ENCODE results near the gene PSD. TPM values are rescaled to one million over a fixed set of nuclear protein-coding genes. Genes with fewer than 3 reads are reported as not detected.

PSD gene
- total and polyA plus RNA-seq, 9 of the 15 experiments (the other 6 are each of a cell fraction or from before 2014, with no cell fraction given): 0.11 to 1.7 (median 0.54) TPM; not detected in 2

GRCh38 chr10:102422545-102423129 lies 4.1 kb upstream of the PSD start (continued):
- peak; percentile 72 for TF ChIP-seq ZKSCAN1 (IDR thresholded peaks at IDR 0.05; ENCODE audit: low read depth, low read length)
- no peak for TF ChIP-seq PML (IDR thresholded peaks at IDR 0.05; ENCODE audit: low read length)
- TF ChIP-seq GTF3C2 (IDR thresholded peaks at IDR 0.05; ENCODE audit: borderline replicate concordance, extremely low read depth, insufficient read length): no peak
- no peak for TF ChIP-seq PCBP1 (IDR thresholded peaks at IDR 0.05; ENCODE audit: low read depth, low read length, poor library complexity, severe bottlenecking)
- peak; percentile 11; the same call in 1 of the 2 replicates for TF ChIP-seq DEAF1 (CRISPR knock-in tag; IDR thresholded peaks at IDR 0.05)
- no peak; the same call in 1 of the 2 replicates for TF ChIP-seq ESRRA (IDR thresholded peaks at IDR 0.05; ENCODE audit: borderline replicate concordance, low read depth)
- no peak for TF ChIP-seq KAT7 (CRISPR knock-in tag; IDR thresholded peaks at IDR 0.05; ENCODE audit: borderline replicate concordance)
- TF ChIP-seq BRF2 (IDR thresholded peaks at IDR 0.05; ENCODE audit: borderline replicate concordance, insufficient read depth, insufficient read length): no peak
- TF ChIP-seq CHD1 (IDR thresholded peaks at IDR 0.05; ENCODE audit: low read length): no peak
- TF ChIP-seq BMI1 (IDR thresholded peaks at IDR 0.05; ENCODE audit: low read length): no peak
- peak in 2 of 3 experiments; percentile 66 to 78 for TF ChIP-seq YY1 (IDR thresholded peaks at IDR 0.05; ENCODE audit: borderline replicate concordance in 1 of 3, control insufficient read depth in 1 of 3, extremely low read depth in 1 of 3, insufficient read depth in 3 of 3, insufficient read length in 1 of 3, insufficient replicate concordance in 2 of 3, low read depth in 1 of 3, low read length in 2 of 3)
- peak; percentile 85 for TF ChIP-seq USF1 (CRISPR knock-in tag; IDR thresholded peaks at IDR 0.05)
- peak; percentile 59 for TF ChIP-seq SMC3 (conservative IDR thresholded peaks at IDR 0.05; ENCODE audit: insufficient read depth, low read depth, low read length)
- TF ChIP-seq ZNF507 (tag; conservative IDR thresholded peaks at IDR 0.05): no peak
- no peak for TF ChIP-seq THRB (CRISPR knock-in tag; conservative IDR thresholded peaks at IDR 0.05)
- no peak for TF ChIP-seq KLF16 (IDR thresholded peaks at IDR 0.05)
- TF ChIP-seq CREM (IDR thresholded peaks at IDR 0.05; ENCODE audit: low read depth): peak; percentile 81
- TF ChIP-seq CBFA2T2 (conservative IDR thresholded peaks at IDR 0.05): no peak
